ENCODE data around the gene UBAP1.
A peak's percentile ranks its signal among the peaks of the same experiment; 100 is the strongest.

The UBAP1 gene

GRCh38 chr9:34157898-34158297, 20.9 kb upstream of the UBAP1 start:
- DNase-seq = no peak

GRCh38 chr9:34158362-34158869, 20.4 kb upstream of the UBAP1 start:
- no peak overlapping the region for H3K27ac ChIP-seq
- no peak overlapping the region for H3K4me3 ChIP-seq
- no peaks in the 10 kb centered on the region for H3K9me3 ChIP-seq
- no peaks in the 10 kb centered on the region for H3K27me3 ChIP-seq
- intact Hi-C loops (cut with DNase I; ENCODE audit: low total_unique reads) = no loop called here
- DNase-seq = no peak
- H3K4me1 ChIP-seq = no peaks in the 10 kb centered on the region
- H3K36me3 ChIP-seq = no peaks in the 10 kb centered on the region
- TF ChIP-seq, protein P1, sequence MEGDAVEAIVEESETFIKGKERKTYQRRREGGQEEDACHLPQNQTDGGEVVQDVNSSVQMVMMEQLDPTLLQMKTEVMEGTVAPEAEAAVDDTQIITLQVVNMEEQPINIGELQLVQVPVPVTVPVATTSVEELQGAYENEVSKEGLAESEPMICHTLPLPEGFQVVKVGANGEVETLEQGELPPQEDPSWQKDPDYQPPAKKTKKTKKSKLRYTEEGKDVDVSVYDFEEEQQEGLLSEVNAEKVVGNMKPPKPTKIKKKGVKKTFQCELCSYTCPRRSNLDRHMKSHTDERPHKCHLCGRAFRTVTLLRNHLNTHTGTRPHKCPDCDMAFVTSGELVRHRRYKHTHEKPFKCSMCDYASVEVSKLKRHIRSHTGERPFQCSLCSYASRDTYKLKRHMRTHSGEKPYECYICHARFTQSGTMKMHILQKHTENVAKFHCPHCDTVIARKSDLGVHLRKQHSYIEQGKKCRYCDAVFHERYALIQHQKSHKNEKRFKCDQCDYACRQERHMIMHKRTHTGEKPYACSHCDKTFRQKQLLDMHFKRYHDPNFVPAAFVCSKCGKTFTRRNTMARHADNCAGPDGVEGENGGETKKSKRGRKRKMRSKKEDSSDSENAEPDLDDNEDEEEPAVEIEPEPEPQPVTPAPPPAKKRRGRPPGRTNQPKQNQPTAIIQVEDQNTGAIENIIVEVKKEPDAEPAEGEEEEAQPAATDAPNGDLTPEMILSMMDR (IDR thresholded peaks at IDR 0.05) = no peak

More at GRCh38 chr9:34157898-34158297, 20.9 kb upstream of the UBAP1 start:
- H3K27me3 ChIP-seq = no peaks in the 10 kb centered on the region
- intact Hi-C loops (cut with DNase I; ENCODE audit: low total_unique reads) = no loop called here
- H3K36me3 ChIP-seq = no peaks in the 10 kb centered on the region
- no peak overlapping the region for H3K4me3 ChIP-seq
- H3K27ac ChIP-seq = no peak overlapping the region
- H3K9me3 ChIP-seq = no peaks in the 10 kb centered on the region
- H3K4me1 ChIP-seq = no peaks in the 10 kb centered on the region
- TF ChIP-seq, protein P1 (IDR thresholded peaks at IDR 0.05) = no peak

DNA sequence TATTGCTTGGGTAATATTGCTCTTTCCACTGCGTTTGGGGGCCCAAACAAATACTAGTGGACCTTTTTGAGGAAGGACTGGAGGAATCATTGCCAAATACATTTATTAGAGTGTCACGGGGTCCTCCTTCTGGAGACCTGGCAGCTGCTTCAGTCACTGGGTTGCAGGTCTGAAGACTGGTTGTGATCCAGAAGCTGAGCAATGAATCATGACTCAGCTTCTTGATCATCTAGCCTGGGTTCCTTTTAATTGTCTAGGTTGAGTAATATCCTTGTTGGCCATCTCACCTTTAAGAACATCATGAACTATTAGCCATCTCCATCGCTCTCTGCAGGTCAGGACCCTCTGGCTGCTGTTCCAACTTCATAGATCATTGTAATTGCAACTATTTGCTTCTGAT, 15.4 kb upstream of the UBAP1 start:
- TF ChIP-seq, protein P1 (IDR thresholded peaks at IDR 0.05) = no peak
- no peak for DNase-seq
- Histone ChIP-seq H3K9me3 (no peaks in the 10 kb centered on the region), H3K36me3 (no peaks in the 10 kb centered on the region), H3K27ac (no peak overlapping the region), H3K4me3 (no peak overlapping the region), H3K27me3 (no peaks in the 10 kb centered on the region), H3K4me1 (no peaks in the 10 kb centered on the region)
- intact Hi-C loops (cut with DNase I; ENCODE audit: low total_unique reads) = no loop called here

GRCh38 chr9:34169125-34169524, 9.7 kb upstream of the UBAP1 start:
- Histone ChIP-seq H3K36me3 (no peaks in the 10 kb centered on the region), H3K4me1 (no peaks in the 10 kb centered on the region), H3K27me3 (no peaks in the 10 kb centered on the region), H3K4me3 (no peak overlapping the region), H3K27ac (no peak overlapping the region), H3K9me3 (no peaks in the 10 kb centered on the region)
- peak in 1 of 2 donors; percentile 10 for DNase-seq
- intact Hi-C loops (cut with DNase I; ENCODE audit: low total_unique reads) = no loop called here
- TF ChIP-seq, protein P1 (IDR thresholded peaks at IDR 0.05) = no peak

DNA sequence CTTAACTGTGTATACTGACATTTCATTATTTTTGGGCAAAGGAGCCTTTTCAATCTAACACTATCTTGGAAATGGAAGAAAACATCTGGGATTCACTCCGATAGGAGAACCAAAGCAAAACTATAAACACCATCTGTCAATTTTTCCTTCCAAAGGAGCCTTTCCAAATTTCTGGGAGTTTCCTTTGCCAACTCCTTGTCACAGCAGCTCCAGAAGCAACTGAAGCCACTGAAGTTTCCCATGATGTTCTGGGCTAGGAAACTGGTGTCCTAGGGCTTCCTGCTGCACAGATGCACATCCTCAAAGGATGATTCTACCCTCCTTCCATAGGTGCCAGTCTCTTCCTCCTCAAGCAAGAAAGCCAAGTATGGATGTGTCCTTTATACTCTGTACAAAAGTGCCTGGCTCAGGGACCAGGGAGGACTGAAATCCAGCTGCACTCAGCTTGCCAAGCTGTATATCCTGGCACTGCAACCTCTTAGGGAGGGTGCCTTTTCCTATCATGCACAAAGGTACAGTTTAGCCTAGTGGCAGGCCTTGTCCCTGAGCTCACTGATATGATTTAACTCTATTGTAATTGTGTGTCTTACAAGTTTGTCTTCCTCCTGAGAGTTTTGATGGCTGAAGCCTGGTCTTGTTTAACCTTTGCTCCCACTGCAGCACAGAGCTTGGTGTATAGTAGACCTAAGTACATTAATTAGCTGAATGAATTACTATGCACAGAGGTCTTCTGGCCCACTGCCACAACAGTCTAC, 8.4 kb upstream of the UBAP1 start:
- intact Hi-C loops (cut with DNase I; ENCODE audit: low total_unique reads) = no loop called here
- Histone ChIP-seq H3K36me3 (no peaks in the 10 kb centered on the region), H3K27ac (no peak overlapping the region), H3K4me3 (no peak overlapping the region), H3K4me1 (no peaks in the 10 kb centered on the region), H3K9me3 (no peaks in the 10 kb centered on the region), H3K27me3 (no peaks in the 10 kb centered on the region)
- DNase-seq = peak in 1 of 2 donors; percentile 20
- TF ChIP-seq, protein P1 (IDR thresholded peaks at IDR 0.05) = no peak

All from tibial artery (tissue), 4 donors.